Measurements from ENCODE around the gene NTMT2.
A peak's percentile ranks its signal among the peaks of the same experiment; 100 is the strongest.

Gene NTMT2

GRCh38 chr1:170156594-170156993 lies 10.8 kb downstream of the NTMT2 start:
- ChIA-PET CTCF (interaction anchor here (0.9 kb wide), 1 partner anchor 10 kb away, joined by 5 read pairs; no protein-coding TSS in a partner anchor), POLR2A (no interaction called here)
- Histone ChIP-seq H3K36me3 (ENCODE audit: control insufficient read depth in 2 of 2, insufficient read depth in 1 of 2, low read length in 2 of 2) (no peaks in the 10 kb centered on the region), H3K27ac (ENCODE audit: extremely low read depth, low read depth, low read length) (no peak overlapping the region), H3K9me3 (ENCODE audit: control insufficient read depth, insufficient read depth, low read depth, low read length) (no peaks in the 10 kb centered on the region; the same call in 1 of the 2 replicates), H3K4me1 (ENCODE audit: control insufficient read depth, insufficient read depth, low read length) (no peaks in the 10 kb centered on the region), H3K4me3 (ENCODE audit: low read depth, low read length) (no peak overlapping the region)
- TF ChIP-seq ZNF24 (tag by site-specific recombination; IDR thresholded peaks at IDR 0.05), result no peak
- TF ChIP-seq ZNF10 (tag by site-specific recombination; IDR thresholded peaks at IDR 0.05), result peak; percentile 69
- TF ChIP-seq ZSCAN5A (tag by site-specific recombination; IDR thresholded peaks at IDR 0.05), result no peak
- TF ChIP-seq, protein P1, sequence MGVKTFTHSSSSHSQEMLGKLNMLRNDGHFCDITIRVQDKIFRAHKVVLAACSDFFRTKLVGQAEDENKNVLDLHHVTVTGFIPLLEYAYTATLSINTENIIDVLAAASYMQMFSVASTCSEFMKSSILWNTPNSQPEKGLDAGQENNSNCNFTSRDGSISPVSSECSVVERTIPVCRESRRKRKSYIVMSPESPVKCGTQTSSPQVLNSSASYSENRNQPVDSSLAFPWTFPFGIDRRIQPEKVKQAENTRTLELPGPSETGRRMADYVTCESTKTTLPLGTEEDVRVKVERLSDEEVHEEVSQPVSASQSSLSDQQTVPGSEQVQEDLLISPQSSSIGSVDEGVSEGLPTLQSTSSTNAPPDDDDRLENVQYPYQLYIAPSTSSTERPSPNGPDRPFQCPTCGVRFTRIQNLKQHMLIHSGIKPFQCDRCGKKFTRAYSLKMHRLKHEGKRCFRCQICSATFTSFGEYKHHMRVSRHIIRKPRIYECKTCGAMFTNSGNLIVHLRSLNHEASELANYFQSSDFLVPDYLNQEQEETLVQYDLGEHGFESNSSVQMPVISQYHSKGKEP (tag by site-specific recombination; IDR thresholded peaks at IDR 0.05), result peak; percentile 16; the same call in 1 of the 2 replicates
- TF ChIP-seq ZIC2 (tag by site-specific recombination; IDR thresholded peaks at IDR 0.05), result 0 out of 2 replicates have a peak, but pooled peaks have one; percentile 24
- peak; percentile 30; the same call in 1 of the 2 replicates for TF ChIP-seq OSR2 (tag by site-specific recombination; IDR thresholded peaks at IDR 0.05)
- TF ChIP-seq FEZF1 (tag by site-specific recombination; IDR thresholded peaks at IDR 0.05), result peak; percentile 64
- TF ChIP-seq PRDM6 (tag by site-specific recombination; IDR thresholded peaks at IDR 0.05), result peak; percentile 48

GRCh38 chr1:170157820-170158219 lies 12.1 kb downstream of the NTMT2 start:
- H3K4me3 ChIP-seq (ENCODE audit: low read depth, low read length), result no peak overlapping the region
- no peaks in the 10 kb centered on the region for H3K36me3 ChIP-seq (ENCODE audit: control insufficient read depth in 2 of 2, insufficient read depth in 1 of 2, low read length in 2 of 2)
- no peaks in the 10 kb centered on the region for H3K4me1 ChIP-seq (ENCODE audit: control insufficient read depth, insufficient read depth, low read length)
- POLR2A ChIA-PET, result no interaction called here
- no peak overlapping the region for H3K27ac ChIP-seq (ENCODE audit: extremely low read depth, low read depth, low read length)
- CTCF ChIA-PET, result no interaction called here
- H3K9me3 ChIP-seq (ENCODE audit: control insufficient read depth, insufficient read depth, low read depth, low read length), result no peaks in the 10 kb centered on the region; the same call in 1 of the 2 replicates
- TF ChIP-seq ZNF768 (tag by site-specific recombination; IDR thresholded peaks at IDR 0.05) (no peak), BCL11B (tag by site-specific recombination; IDR thresholded peaks at IDR 0.05; ENCODE audit: low read depth) (no peak), SP2 (tag by site-specific recombination; IDR thresholded peaks at IDR 0.05) (no peak), ZNF398 (tag by site-specific recombination; IDR thresholded peaks at IDR 0.05) (no peak), ZNF514 (tag by site-specific recombination; IDR thresholded peaks at IDR 0.05) (no peak), KLF7 (tag by site-specific recombination; IDR thresholded peaks at IDR 0.05; ENCODE audit: borderline replicate concordance) (no peak), ZNF354C (tag by site-specific recombination; IDR thresholded peaks at IDR 0.05; ENCODE audit: borderline replicate concordance, low read depth) (no peak), ZBTB1 (tag by site-specific recombination; IDR thresholded peaks at IDR 0.05) (no peak), HOXC10 (CRISPR knock-in tag; IDR thresholded peaks at IDR 0.05) (no peak), GLIS1 (tag by site-specific recombination; IDR thresholded peaks at IDR 0.05) (no peak), ZNF629 (tag by site-specific recombination; IDR thresholded peaks at IDR 0.05) (no peak), ZNF548 (tag by site-specific recombination; IDR thresholded peaks at IDR 0.05) (no peak), PATZ1 (tag by site-specific recombination; IDR thresholded peaks at IDR 0.05) (no peak), PBX3 (CRISPR knock-in tag; IDR thresholded peaks at IDR 0.05) (no peak), ZNF311 (tag by site-specific recombination; IDR thresholded peaks at IDR 0.05; ENCODE audit: borderline replicate concordance) (no peak)
- TF ChIP-seq, protein P2, sequence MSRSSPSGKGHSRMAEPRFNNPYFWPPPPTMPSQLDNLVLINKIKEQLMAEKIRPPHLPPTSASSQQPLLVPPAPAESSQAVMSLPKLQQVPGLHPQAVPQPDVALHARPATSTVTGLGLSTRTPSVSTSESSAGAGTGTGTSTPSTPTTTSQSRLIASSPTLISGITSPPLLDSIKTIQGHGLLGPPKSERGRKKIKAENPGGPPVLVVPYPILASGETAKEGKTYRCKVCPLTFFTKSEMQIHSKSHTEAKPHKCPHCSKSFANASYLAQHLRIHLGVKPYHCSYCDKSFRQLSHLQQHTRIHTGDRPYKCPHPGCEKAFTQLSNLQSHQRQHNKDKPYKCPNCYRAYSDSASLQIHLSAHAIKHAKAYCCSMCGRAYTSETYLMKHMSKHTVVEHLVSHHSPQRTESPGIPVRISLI (tag by site-specific recombination; IDR thresholded peaks at IDR 0.05), result no peak
